Testis (tissue), 2 donors: Measurements from ENCODE around the gene GBE1.

Experiments
- CTCF ChIP-seq, 3 experiments: fragments of 450-650 bp in 2 of 3; fragments of 200-600 bp in 1 of 3; sonication (generic) in 1 of 3; IDR thresholded peaks; one replicate each; pipeline ENCODE4 v1.5.1; 2016 to 2019; ENCODE audit warnings: antibody characterized with exemption in 3 of 3, mild to moderate bottlenecking in 2 of 3, moderate library complexity in 1 of 3
- POLR2A ChIP-seq: fragments of 450-650 bp; IDR thresholded peaks from one replicate; pipeline ENCODE4 v1.6.1; 2017; ENCODE audit warnings: antibody characterized with exemption, mild to moderate bottlenecking, moderate library complexity

- TF ChIP-seq CTCF (IDR thresholded peaks at IDR 0.05) (no peak), POLR2A (no peak)
Measured at GRCh38 chr3:81632659-81633058, 128.8 kb downstream of the GBE1 start.
